H9 (cell line): ENCODE results near the gene YPEL3. TPM values are rescaled to one million over a fixed set of nuclear protein-coding genes. Genes with fewer than 3 reads are reported as not detected.

ENCODE experiments used
- DNase-seq: peaks from one replicate; pipeline ENCODE4 v3.0.0-alpha.2; 2017
- H2AFZ ChIP-seq: one replicate; pipeline ENCODE4 v1.6.1; 2013; ENCODE audit warnings: mild to moderate bottlenecking, low read length, control low read depth, moderate library complexity
- H2AK5ac ChIP-seq: 2 replicates; pipeline ENCODE4 v1.6.1; 2013; ENCODE audit warnings: low read length, control low read depth, mixed read lengths; ENCODE audit not compliant: insufficient read length
- H2BK120ac ChIP-seq: one replicate; pipeline ENCODE4 v1.6.1; 2013; ENCODE audit warnings: low read depth, mild to moderate bottlenecking, low read length, control low read depth, inconsistent platforms; ENCODE audit not compliant: poor library complexity, severe bottlenecking
- H2BK12ac ChIP-seq: 2 replicates; pipeline ENCODE4 v1.6.1; 2013; ENCODE audit warnings: low read length, control low read depth, mixed read lengths, low read depth; ENCODE audit not compliant: insufficient read length
- H2BK15ac ChIP-seq: 2 replicates; pipeline ENCODE4 v1.6.1; 2013; ENCODE audit warnings: low read depth, low read length, control low read depth
- H2BK20ac ChIP-seq: one replicate; pipeline ENCODE4 v1.6.1; 2013; ENCODE audit warnings: low read depth, mild to moderate bottlenecking, low read length, control low read depth, inconsistent platforms; ENCODE audit not compliant: poor library complexity, severe bottlenecking
- H2BK5ac ChIP-seq: 2 replicates; pipeline ENCODE4 v1.6.1; 2013; ENCODE audit warnings: low read length, control low read depth, mixed read lengths; ENCODE audit not compliant: insufficient read length
- H3K14ac ChIP-seq: 2 replicates; pipeline ENCODE4 v1.6.1; 2013; ENCODE audit warnings: low read length, control low read depth; ENCODE audit not compliant: insufficient read depth
- H3K18ac ChIP-seq: 2 replicates; pipeline ENCODE4 v1.6.1; 2013; ENCODE audit warnings: low read depth, mild to moderate bottlenecking, mixed read lengths, low read length, control low read depth; ENCODE audit not compliant: insufficient read length
- H3K23ac ChIP-seq: 2 replicates; pipeline ENCODE4 v1.6.1; 2013; ENCODE audit warnings: low read length, control low read depth, mixed read lengths, low read depth; ENCODE audit not compliant: insufficient read length
- H3K23me2 ChIP-seq: 2 replicates; pipeline ENCODE4 v1.6.1; 2013; ENCODE audit warnings: low read depth, mild to moderate bottlenecking, mixed read lengths, low read length, control low read depth; ENCODE audit not compliant: insufficient read length, poor library complexity, severe bottlenecking
- H3K27ac ChIP-seq: 2 replicates; pipeline ENCODE4 v1.5.1; 2013; ENCODE audit warnings: low read length, control low read depth, mixed read lengths, low read depth; ENCODE audit not compliant: insufficient read length
- H3K27me3 ChIP-seq: 2 replicates; pipeline ENCODE4 v1.6.1; 2013; ENCODE audit warnings: low read length, control low read depth, inconsistent platforms; ENCODE audit not compliant: insufficient read depth
- H3K4ac ChIP-seq: 2 replicates; pipeline ENCODE4 v1.6.1; 2013; ENCODE audit warnings: low read depth, mild to moderate bottlenecking, control low read depth, inconsistent platforms, low read length, moderate library complexity
- H3K4me1 ChIP-seq: 2 replicates; pipeline ENCODE4 v1.6.1; 2013; ENCODE audit warnings: low read length, control low read depth, inconsistent platforms; ENCODE audit not compliant: insufficient read depth
- H3K4me2 ChIP-seq: 2 replicates; pipeline ENCODE4 v1.6.1; 2013; ENCODE audit warnings: low read length, control low read depth, mixed read lengths; ENCODE audit not compliant: insufficient read length, insufficient read depth
- H3K56ac ChIP-seq: 2 replicates; pipeline ENCODE4 v1.6.1; 2013; ENCODE audit warnings: low read depth, mild to moderate bottlenecking, mixed read lengths, low read length, control low read depth; ENCODE audit not compliant: insufficient read length
- H3K79me1 ChIP-seq: 2 replicates; pipeline ENCODE4 v1.6.1; 2013; ENCODE audit warnings: low read depth, mild to moderate bottlenecking, moderate library complexity, low read length, control low read depth, inconsistent platforms; ENCODE audit not compliant: insufficient read depth, poor library complexity, severe bottlenecking
- H3K79me2 ChIP-seq: 2 replicates; pipeline ENCODE4 v1.6.1; 2013; ENCODE audit warnings: low read length, control low read depth, inconsistent platforms; ENCODE audit not compliant: insufficient read depth
- H3K9ac ChIP-seq: 2 replicates; pipeline ENCODE4 v1.6.1; 2013; ENCODE audit warnings: low read length, control low read depth, mixed read lengths; ENCODE audit not compliant: insufficient read length; ENCODE audit errors: extremely low read depth
- H3K9me3 ChIP-seq: one replicate; pipeline ENCODE4 v1.6.1; 2013; ENCODE audit warnings: low read depth, low read length, inconsistent platforms; ENCODE audit not compliant: control insufficient read depth
- H3T11ph ChIP-seq: one replicate; pipeline ENCODE4 v1.6.1; 2013; ENCODE audit warnings: mild to moderate bottlenecking, low read length, control low read depth, inconsistent platforms
- H4K20me1 ChIP-seq: one replicate; pipeline ENCODE4 v1.6.1; 2013; ENCODE audit not compliant: control insufficient read depth, insufficient read length, insufficient read depth
- H4K5ac ChIP-seq: 2 replicates; pipeline ENCODE4 v1.6.1; 2013; ENCODE audit warnings: low read depth, mild to moderate bottlenecking, mixed read lengths, low read length, control low read depth; ENCODE audit not compliant: insufficient read length
- H4K8ac ChIP-seq: replicated peaks from 2 replicates; pipeline ENCODE4 v1.6.1; 2013; ENCODE audit warnings: low read length, control low read depth, mixed read lengths, low read depth; ENCODE audit not compliant: insufficient read length
- H4K91ac ChIP-seq: 2 replicates; pipeline ENCODE4 v1.6.1; 2013; ENCODE audit warnings: low read depth, mild to moderate bottlenecking, moderate library complexity, mixed read lengths, low read length, control low read depth; ENCODE audit not compliant: insufficient read length
- H3K27ac Mint-ChIP-seq, 3 experiments: 2 replicates in 2 of 3; 3 replicates in 1 of 3; pipeline ENCODE4 v1.8.0; 2020 to 2021; ENCODE audit warnings: mixed read lengths in 3 of 3, mild to moderate bottlenecking in 1 of 3, moderate library complexity in 1 of 3
- H3K27me3 Mint-ChIP-seq: 2 replicates; pipeline ENCODE4 v1.8.0; 2021; ENCODE audit warnings: low read depth, mild to moderate bottlenecking, moderate library complexity, mixed read lengths
- H3K36me3 Mint-ChIP-seq, 3 experiments: 2 replicates in 2 of 3; 3 replicates in 1 of 3; pipeline ENCODE4 v1.8.0; 2020 to 2021; ENCODE audit warnings: low read depth in 3 of 3, mixed read lengths in 3 of 3; ENCODE audit not compliant: insufficient read depth in 1 of 3
- H3K4me1 Mint-ChIP-seq, 2 experiments: 2 replicates each; pipeline ENCODE4 v1.8.0; 2020; ENCODE audit warnings: mixed read lengths in 2 of 2
- H3K4me3 Mint-ChIP-seq, 2 experiments: 2 replicates in 1 of 2; 3 replicates in 1 of 2; pipeline ENCODE4 v1.8.0; 2020 to 2021; ENCODE audit warnings: mild to moderate bottlenecking in 2 of 2, mixed read lengths in 2 of 2, moderate library complexity in 1 of 2
- H3K9me3 Mint-ChIP-seq, 2 experiments: 2 replicates in 1 of 2; 3 replicates in 1 of 2; pipeline ENCODE4 v1.8.0; 2020; ENCODE audit warnings: mild to moderate bottlenecking in 2 of 2, mixed read lengths in 2 of 2, moderate library complexity in 1 of 2
- WGBS: extraction: QIAGEN DNeasy Blood & Tissue Kit; methylation state at CpG from one replicate; pipeline ENCODE4 v1.1.7; 2013; ENCODE audit warnings: missing lambda C conversion rate, low lambda C conversion rate, mixed read lengths; ENCODE audit not compliant: insufficient read length; ENCODE audit errors: extremely low coverage; 5-methylcytosine and 5-hydroxymethylcytosine counted together
- total RNA-seq: library from RNA; stranded (reverse); gene quantifications from 2 replicates; pipeline ENCODE4 v1.2.1, GENCODE V29; 2021
- TF ChIP-seq, protein P1 (sequence below): fragments of 200-600 bp; sonication (generic); conservative IDR thresholded peaks from 3 replicates; pipeline ENCODE4 v1.8.0; 2021; ENCODE audit warnings: antibody characterized with exemption, mild to moderate bottlenecking

YPEL3 gene
- total RNA-seq, 1 experiment from 2014 or later = 27.5 TPM

DNA sequence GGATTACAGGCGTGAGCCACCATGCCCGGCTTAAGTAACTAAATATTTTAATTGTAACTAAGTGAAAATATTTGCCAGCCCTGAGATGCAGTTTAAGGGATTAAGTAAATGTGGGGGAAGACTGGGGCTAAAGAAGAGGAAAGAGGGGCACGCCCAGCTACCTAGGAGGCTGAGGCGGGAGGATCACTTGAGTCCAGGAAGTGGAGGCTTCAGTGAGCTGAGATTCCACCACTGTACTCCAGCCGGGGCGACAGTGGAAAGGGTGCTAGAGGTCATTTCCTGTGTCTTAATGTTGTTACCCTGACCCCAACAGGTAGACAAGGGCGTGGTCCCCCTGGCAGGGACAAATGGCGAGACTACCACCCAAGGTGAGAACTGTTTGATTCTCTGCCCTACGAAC lies 27.7 kb downstream of the YPEL3 start:
- no peak overlapping the region for H3K18ac ChIP-seq
- H3K79me1 ChIP-seq = peaks cover 7% of the 10 kb centered on the region

More for the DNA sequence above, 27.7 kb downstream of the YPEL3 start:
- Histone ChIP-seq H4K5ac (no peak overlapping the region), H4K91ac (no peak overlapping the region), H3K79me2 (peaks cover 12% of the 10 kb centered on the region; the same call in 1 of the 2 replicates), H3K14ac (no peak overlapping the region), H3K9me3 (no peaks in the 10 kb centered on the region), H3K27me3 (no peaks in the 10 kb centered on the region), H2BK5ac (no peak overlapping the region), H2AK5ac (no peak overlapping the region), H2BK120ac (no peak overlapping the region), H3K4me2 (no peak overlapping the region), H3K27ac (no peak overlapping the region), H2BK15ac (no peak overlapping the region), H3K23ac (no peak overlapping the region), H2BK20ac (no peak overlapping the region), H3K9ac (no peak overlapping the region), H3T11ph (no peak overlapping the region), H2AFZ (no peak overlapping the region), H3K4ac (no peak overlapping the region), H3K4me1 (no peaks in the 10 kb centered on the region; the same call in 1 of the 2 replicates), H2BK12ac (no peak overlapping the region), H3K56ac (no peak overlapping the region), H3K23me2 (peaks cover 17% of the 10 kb centered on the region), H4K20me1 (no peaks in the 10 kb centered on the region), H4K8ac (no peak overlapping the region)
- Mint-ChIP-seq H3K27me3 (no peaks in the 10 kb centered on the region; the same call in 1 of the 2 replicates), H3K36me3 (peaks cover 51 to 69% (median 58%) of the 10 kb centered on the region in 3 experiments), H3K9me3 (no peaks in the 10 kb centered on the region; a peak in 1 of 5 replicates), H3K4me3 (no peak overlapping the region; a peak in 3 of 5 replicates), H3K27ac (peak overlapping the region in 2 of 3 experiments; percentile 40 to 57; a peak in 2 of 7 replicates), H3K4me1 (peaks cover 17 to 28% of the 10 kb centered on the region in 2 experiments)
- DNase-seq = no peak
- TF ChIP-seq, protein P1, sequence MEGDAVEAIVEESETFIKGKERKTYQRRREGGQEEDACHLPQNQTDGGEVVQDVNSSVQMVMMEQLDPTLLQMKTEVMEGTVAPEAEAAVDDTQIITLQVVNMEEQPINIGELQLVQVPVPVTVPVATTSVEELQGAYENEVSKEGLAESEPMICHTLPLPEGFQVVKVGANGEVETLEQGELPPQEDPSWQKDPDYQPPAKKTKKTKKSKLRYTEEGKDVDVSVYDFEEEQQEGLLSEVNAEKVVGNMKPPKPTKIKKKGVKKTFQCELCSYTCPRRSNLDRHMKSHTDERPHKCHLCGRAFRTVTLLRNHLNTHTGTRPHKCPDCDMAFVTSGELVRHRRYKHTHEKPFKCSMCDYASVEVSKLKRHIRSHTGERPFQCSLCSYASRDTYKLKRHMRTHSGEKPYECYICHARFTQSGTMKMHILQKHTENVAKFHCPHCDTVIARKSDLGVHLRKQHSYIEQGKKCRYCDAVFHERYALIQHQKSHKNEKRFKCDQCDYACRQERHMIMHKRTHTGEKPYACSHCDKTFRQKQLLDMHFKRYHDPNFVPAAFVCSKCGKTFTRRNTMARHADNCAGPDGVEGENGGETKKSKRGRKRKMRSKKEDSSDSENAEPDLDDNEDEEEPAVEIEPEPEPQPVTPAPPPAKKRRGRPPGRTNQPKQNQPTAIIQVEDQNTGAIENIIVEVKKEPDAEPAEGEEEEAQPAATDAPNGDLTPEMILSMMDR = no peak
- WGBS = no CpG with 5 or more reads among the region's 9 CpGs
